ENCODE data around the gene ARL15. TPM values are rescaled to one million over a fixed set of nuclear protein-coding genes. Genes with fewer than 3 reads are reported as not detected.
"Not testable (repeated sequence)": the region's sequence is repeated elsewhere in the genome, so short reads cannot be mapped to it uniquely, and the experiment has no call there.

ARL15 gene
- total RNA-seq, 1 experiment from 2014 or later = 15.7 TPM

- no peak for DNase-seq (ENCODE audit: extremely low read depth, low read depth)
These were observed 206.5 kb downstream of the ARL15 start for GRCh38 chr5:54103871-54104270.

GRCh38 chr5:54098267-54098666 lies 212.1 kb downstream of the ARL15 start:
- no peak for DNase-seq (ENCODE audit: extremely low read depth, low read depth)

GRCh38 chr5:54095969-54096368 lies 214.4 kb downstream of the ARL15 start:
- no peak for DNase-seq (ENCODE audit: extremely low read depth, low read depth)

- no peak for DNase-seq (ENCODE audit: extremely low read depth, low read depth)
These were observed 215.7 kb downstream of the ARL15 start for GRCh38 chr5:54094706-54095105.

DNA sequence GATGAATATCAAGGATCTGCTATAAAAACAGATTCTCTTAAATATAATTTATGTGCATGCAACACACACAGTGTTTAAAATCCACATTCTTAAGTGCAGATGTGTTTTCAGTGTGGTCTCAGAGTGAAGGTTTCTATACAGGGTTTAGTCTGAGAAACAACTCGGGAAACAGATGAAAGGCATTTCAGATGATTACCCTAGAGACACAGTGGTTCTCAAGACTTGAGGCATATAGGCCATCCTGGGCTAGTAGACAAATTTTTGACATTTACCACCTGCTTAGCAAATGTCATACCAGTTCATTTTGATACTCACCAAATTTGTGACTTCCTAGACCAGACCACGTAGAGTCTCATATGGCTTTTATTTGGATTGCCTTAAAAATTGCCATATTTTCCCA lies 216.5 kb downstream of the ARL15 start:
- DNase-seq (ENCODE audit: extremely low read depth, low read depth) = no peak

- no peak for DNase-seq (ENCODE audit: extremely low read depth, low read depth)
These were observed 217.3 kb downstream of the ARL15 start for GRCh38 chr5:54093081-54093492.

- no peak for DNase-seq (ENCODE audit: extremely low read depth, low read depth)
These were observed 218.9 kb downstream of the ARL15 start for GRCh38 chr5:54091307-54092130.

- DNase-seq (ENCODE audit: extremely low read depth, low read depth) = peak; percentile 54
These were observed 219.8 kb downstream of the ARL15 start for GRCh38 chr5:54090495-54091120.

DNA sequence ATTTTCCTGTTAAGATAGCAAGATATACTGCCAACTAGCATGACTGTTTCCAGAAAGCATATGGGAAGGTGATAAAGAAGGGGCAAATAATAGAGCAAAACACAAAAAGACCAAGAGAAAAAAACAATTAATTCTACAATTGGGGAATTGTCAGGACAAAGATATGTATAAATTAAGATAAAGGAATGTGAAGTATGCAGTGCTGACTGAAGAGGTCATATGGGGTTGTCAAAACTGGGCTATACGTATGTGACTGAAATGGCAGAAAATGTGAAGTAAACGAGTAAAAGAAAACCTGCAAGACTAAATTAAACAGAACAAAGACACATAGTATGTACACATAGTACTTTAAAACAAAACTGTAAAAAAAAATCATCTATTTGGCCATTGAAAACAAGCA lies 222.3 kb downstream of the ARL15 start:
- no peak for DNase-seq (ENCODE audit: extremely low read depth, low read depth)

DNA sequence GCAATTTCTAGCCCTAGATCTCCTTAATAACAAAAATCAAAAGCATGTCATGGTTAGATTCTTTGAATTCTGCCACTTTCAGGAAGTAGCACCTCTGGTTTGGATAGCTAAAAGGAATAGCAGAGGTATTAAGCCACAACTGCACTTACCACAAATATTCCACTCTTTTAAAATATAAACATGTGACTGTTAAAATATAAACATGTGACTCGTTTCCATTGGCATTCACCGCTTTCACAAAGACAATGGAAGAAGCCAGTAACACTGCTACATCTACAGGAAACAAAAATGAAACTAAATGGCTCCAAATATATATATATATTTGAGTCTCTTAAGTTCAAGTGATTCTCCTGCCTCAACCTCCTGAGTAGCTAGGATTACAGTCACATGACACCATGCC lies 222.9 kb downstream of the ARL15 start:
- no peak for DNase-seq (ENCODE audit: extremely low read depth, low read depth)

DNA sequence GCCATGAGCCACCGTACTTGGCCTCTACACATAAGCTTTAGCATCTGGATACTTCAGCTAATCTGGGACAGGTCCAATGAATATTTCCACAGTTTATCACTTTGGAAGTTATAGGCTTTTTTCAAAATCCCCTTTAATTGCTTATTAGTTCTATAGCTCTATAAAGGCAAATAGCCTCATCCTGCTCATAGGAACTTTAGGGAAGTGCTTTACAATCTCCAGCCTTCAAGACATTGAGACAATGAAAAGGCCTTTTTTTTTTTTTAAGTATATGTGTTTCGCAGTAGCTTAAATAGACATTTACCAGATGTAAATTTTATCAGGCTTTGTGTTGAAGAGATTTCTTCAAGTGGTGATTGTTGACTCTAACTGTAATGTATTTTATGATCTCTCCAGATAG lies 224.2 kb downstream of the ARL15 start:
- no peak for DNase-seq (ENCODE audit: extremely low read depth, low read depth)

DNA sequence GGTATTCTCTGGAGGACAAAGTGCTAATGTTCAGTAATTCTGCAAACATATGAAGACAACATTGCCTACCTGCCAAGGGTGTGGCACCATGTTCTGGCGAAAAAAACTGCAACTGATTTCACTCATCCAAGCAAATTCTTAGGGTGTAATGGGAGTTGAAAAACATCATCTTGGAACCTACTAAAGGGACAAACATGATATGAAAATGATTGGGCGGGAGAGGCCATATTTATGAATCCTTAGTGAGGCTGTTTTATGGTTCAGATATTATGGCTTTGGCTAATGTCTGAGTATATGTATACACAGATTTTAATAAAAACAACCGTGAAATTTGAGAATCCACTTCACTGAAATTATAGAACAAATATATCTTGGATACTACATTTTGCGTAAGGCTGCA lies 225.7 kb downstream of the ARL15 start:
- no peak for DNase-seq (ENCODE audit: extremely low read depth, low read depth)

- no peak for DNase-seq (ENCODE audit: extremely low read depth, low read depth)
These were observed 226.5 kb downstream of the ARL15 start for GRCh38 chr5:54083851-54084250.

GRCh38 chr5:54083245-54083644 lies 227.1 kb downstream of the ARL15 start:
- DNase-seq (ENCODE audit: extremely low read depth, low read depth) = no peak

- DNase-seq (ENCODE audit: extremely low read depth, low read depth) = no peak
These were observed 229.0 kb downstream of the ARL15 start for GRCh38 chr5:54081415-54081814.

DNA sequence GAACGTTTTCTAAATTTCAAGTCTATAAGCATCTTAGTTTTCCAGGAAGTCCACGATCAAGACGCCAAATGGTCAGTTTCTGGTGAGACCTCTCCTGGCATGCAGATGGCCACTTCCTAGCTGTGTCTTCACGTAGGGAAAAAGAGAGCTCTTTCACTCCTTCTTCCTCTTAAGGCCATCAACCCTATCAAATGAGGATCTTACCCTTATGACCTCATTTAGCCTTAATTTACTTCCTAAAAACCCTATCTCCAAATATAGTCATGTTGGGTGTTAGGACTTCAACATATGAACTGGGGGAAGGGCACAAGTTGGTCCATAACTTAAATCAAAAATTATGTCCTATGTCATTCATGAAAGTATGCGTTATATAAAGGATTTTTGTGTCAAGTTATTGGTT lies 229.5 kb downstream of the ARL15 start:
- DNase-seq (ENCODE audit: extremely low read depth, low read depth) = no peak

- no peak for DNase-seq (ENCODE audit: extremely low read depth, low read depth)
These were observed 236.6 kb downstream of the ARL15 start for GRCh38 chr5:54073735-54074134.

GRCh38 chr5:54073131-54073530 lies 237.2 kb downstream of the ARL15 start:
- no peak for DNase-seq (ENCODE audit: extremely low read depth, low read depth)

GRCh38 chr5:54066433-54066832 lies 243.9 kb downstream of the ARL15 start:
- DNase-seq (ENCODE audit: extremely low read depth, low read depth) = no peak

GRCh38 chr5:54063817-54064216 lies 246.6 kb downstream of the ARL15 start:
- no peak for DNase-seq (ENCODE audit: extremely low read depth, low read depth)

DNA sequence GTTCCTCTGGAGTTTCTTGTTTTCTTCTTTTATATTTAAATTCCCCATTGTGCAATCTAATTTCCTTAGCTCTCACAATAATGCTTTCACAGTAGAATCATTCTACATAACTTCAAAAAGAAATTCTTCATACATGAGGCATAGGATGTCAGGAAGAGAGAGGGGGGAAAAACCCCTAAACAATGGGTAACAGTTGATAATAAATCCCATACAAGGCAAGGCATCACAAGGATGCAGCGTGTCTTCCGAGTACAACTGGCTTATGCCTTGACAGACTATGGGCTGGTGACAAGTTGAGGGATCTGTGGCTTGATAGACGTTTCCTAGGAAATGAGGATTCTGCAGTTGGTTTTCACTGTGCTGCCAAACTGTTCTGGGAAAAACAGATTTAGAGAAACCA lies 247.4 kb downstream of the ARL15 start:
- no peak for DNase-seq (ENCODE audit: extremely low read depth, low read depth)

DNA sequence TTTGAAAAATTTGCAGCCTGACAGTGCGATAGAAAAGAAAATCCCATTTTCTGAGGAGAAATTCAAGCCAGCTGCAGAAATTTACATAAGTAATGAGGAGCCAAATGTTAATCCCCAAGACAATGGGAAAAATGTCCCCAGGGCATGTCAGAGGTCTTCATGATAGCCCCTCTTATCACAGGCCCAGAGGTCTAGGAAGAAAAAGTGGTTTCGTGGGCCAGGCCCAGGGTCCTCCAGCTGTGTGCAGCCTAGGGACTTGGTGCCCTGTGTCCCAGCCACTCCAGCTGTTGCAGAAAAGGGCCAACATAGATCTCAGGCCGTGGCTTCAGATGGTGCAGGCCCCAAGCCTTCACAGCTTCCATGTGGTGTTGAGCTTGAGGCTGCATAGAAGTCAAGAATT lies 249.5 kb downstream of the ARL15 start:
- not testable (repeated sequence) for DNase-seq (ENCODE audit: extremely low read depth, low read depth)

Measured in NCI-H460 (cell line).